Left hindlimb (tissue), 1 donor: ENCODE results near the gene KLC4.
A peak's percentile ranks its signal among the peaks of the same experiment; 100 is the strongest.

ENCODE experiments used
- DNase-seq: peaks from one replicate; pipeline ENCODE4 v3.0.0-alpha.2; 2018

KLC4 gene

DNA sequence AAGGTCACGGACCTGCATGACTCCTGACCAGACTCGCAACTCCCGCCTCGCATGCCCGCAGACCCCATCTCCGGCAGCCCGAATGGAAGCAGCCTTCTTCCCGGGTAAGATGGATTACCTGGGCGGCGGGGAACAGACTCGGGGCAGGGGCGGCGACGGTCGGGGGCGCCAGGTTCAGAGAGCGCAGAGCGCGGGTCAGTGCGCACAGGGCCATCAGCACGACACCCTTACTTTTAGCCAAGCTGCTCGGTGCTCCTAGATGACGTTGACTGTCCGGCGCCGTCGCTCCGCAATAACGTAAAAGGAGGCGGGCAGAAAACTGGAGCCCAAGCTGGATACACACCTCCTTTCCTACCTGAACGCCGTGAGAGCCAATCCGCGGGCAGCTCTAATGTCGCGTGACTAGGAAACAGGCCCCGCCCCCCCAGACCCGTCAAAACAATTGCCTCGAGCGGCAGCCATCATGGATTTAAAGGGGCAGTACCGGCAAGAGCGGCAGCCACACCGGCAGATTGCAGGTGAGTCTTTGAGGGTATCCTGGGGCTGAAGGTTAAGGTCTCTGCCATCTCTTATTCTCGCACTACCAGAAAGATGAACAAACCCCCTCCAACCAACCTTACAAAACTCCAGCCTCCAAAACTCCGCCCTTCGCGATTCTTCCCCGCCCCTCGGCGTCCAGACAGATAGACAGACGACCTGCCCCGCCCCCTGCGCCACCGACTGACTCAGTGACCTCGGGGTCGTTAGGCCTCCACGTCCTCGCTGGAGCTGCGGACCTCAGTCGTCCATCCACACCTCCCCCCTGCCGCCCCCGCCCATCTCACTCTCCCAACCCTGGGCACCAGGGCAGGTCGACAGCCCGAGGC lies at the start of gene KLC4, which contains the start of gene MRPL2:
KLC4 (plus strand) TSS at position 464 of the 866 bp plus-strand sequence. CDS start 1,705 bp downstream, outside the sequence.
MRPL2 (minus strand) TSS at position 267 of the 866 bp plus-strand sequence; CDS start at position 214, 53 bp downstream.
- peak; percentile 99 for DNase-seq

DNA sequence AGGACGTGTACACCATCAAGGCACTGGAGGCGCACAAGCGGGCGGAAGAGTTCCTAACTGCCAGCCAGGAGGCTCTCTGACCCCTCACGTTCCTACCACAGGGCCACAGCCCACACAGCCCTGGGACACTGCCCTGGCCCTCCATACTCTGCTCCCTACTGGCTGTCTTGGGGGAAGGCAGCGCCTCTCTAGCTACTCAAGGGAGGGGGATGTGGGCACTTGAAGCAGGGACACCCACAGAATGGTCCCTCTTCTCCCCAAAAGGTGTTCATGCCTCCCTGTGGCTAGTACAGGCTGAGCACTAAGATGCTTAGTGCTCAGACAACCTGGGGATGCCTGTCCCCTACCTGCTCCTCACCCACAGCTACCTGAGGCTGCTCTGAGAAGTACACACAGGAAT lies 48.2 kb upstream of the KLC4 start:
- no peak for DNase-seq

- no peak for DNase-seq
Observed at GRCh38 chr6:43012364-43012763, 47.1 kb upstream of the KLC4 start.

DNA sequence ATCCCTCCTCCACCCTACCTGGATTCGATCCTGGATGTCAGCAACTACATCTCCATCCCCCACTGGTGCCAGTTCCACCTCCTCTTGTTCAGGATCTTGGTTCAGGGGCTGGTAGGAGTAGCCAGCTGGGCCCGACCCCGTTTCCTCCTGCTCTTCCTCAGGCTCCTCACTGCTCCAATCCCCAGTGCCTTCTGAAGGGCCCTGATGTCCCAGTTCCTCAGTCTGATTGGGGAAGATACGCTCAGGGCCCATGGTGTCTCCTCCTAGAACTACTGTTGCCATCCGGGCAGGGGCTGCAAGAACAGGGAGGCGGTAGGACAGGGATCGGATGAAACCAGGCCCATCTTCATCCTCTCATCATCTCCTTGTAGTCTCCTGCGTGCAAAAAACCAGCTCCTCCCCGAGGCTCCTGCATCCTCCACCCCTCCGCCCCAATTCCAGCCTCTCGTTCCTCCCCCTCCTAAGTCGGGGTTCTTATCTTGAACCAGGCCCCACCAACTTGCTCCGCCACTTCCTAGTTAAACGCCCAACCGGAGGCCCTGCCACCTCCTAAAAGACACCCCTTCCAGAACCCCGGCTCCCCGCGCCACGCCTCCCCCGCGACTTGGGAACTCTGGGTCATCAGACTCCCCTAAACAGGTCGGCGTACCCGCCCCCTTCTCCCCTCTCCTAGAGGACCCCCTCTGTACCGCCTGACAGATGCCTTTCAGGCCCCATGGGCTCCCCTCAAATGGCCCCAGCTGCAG lies 46.2 kb upstream of the KLC4 start:
- DNase-seq, result no peak

GRCh38 chr6:43013843-43014433 lies 45.5 kb upstream of the KLC4 start, which contains the start of the genes KLHDC3 and MEA1:
KLHDC3 (plus strand) TSS chr6:43014249; CDS start chr6:43017193, 2,944 bp downstream.
MEA1 (minus strand) TSS chr6:43013946; CDS start chr6:43013813, 133 bp downstream.
- peak; percentile 100 for DNase-seq

DNA sequence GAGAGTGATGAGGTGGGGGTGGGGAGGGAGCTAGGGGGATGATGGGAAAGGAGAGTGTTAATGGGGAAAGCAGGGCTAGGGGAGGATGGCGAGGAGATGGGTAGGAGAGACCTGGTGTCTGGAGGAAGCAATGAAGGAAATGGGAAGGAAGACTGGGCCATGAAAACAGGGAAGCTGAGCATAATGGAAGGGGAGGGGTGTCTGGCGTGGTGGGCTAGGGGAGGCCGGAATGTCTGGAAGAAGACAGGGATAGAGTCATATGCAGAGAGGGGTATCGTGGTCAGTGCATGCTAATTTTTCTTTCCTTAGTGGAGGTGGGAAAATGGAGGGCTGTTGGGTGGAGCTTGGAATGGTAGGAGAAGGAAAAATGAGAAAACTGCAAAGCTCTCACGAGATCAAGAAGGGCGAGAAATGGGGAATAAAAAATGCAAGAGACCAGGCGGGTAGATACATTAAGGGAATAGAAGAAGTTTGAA lies 45.0 kb upstream of the KLC4 start:
- DNase-seq, result no peak

GRCh38 chr6:43016176-43016942 lies 43.1 kb upstream of the KLC4 start:
- DNase-seq, result no peak

DNA sequence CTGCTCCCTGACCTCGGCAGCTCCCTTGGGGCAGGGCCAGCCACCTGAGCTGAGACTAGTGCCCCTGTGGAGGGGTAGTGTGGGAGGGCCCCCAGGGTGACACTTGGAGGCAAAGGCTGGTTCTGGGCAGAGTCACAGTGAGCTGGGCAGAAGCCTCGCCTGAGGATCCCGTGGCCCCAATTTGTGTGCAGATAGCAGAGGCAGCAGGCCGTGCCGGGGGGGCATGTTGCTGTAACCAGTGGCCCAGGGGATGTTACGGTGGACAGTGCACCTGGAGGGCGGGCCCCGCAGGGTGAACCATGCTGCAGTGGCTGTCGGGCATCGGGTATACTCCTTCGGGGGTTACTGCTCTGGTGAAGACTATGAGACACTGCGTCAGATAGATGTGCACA lies 42.5 kb upstream of the KLC4 start:
- no peak for DNase-seq

- DNase-seq, result no peak
Observed at GRCh38 chr6:43019152-43019551, 40.3 kb upstream of the KLC4 start.

DNA sequence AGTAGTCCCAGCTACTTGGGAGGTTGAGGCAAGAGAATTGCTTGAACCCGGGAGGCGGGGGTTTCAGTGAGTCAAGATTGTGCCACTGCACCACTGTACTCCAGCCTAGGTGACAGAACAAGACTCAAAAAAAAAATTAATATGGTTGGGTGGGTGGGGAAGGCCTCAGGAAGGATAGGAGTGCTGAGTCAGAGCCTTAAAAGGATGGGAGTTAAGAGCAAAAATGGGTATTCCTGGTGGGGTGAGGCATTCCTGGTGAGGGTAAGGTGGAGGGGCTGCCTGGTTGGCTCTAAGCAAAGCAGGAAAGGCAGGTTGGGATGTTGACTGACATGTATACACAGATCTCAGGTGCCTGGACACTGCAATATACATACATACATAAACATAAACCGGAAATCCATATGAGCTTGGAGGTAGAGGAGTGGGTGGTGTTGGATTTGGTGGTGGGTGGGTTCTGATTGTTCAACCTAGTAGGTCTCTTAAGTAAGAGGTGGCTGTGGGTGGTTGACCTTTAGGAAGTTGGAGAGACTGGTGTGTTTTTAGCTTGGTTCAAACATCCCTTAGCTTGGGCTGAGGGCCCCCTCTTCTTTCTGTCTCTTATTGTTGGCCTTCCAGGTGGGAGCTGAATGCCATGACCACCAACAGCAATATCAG lies 39.3 kb upstream of the KLC4 start:
- no peak for DNase-seq

- DNase-seq, result no peak
Observed at GRCh38 chr6:43020847-43021246, 38.6 kb upstream of the KLC4 start.

GRCh38 chr6:43021270-43022047 lies 38.0 kb upstream of the KLC4 start, which contains the start of gene RRP36:
RRP36 (plus strand) TSS chr6:43021623; CDS start chr6:43021655, 32 bp downstream.
- peak; percentile 87 for DNase-seq

- DNase-seq, result no peak
Observed at GRCh38 chr6:43024436-43024835, 35.0 kb upstream of the KLC4 start.

- DNase-seq, result no peak
Observed at GRCh38 chr6:43026365-43026764, 33.1 kb upstream of the KLC4 start.

- no peak for DNase-seq
Observed at GRCh38 chr6:43029120-43029519, 30.3 kb upstream of the KLC4 start.

GRCh38 chr6:43032326-43032725 lies 27.1 kb upstream of the KLC4 start:
- no peak for DNase-seq

- no peak for DNase-seq
Observed at GRCh38 chr6:43033496-43034189, 25.8 kb upstream of the KLC4 start.

DNA sequence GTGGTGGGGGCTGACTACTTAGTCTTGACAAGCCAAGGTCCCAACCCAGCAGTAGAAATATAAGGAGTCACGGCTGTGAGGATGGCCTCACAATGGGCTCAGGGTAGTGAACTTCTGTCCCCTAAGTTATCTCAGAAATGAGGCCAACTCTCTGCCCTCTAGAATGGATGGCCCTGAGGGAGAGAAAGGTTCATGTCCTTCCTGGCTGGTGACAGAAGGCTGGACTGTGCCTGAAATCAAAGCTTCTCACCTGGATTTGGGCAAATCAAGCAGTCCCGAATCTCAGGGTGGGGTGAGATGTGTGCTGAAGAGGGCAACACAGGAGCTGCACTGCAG lies 25.3 kb upstream of the KLC4 start:
- DNase-seq, result no peak

DNA sequence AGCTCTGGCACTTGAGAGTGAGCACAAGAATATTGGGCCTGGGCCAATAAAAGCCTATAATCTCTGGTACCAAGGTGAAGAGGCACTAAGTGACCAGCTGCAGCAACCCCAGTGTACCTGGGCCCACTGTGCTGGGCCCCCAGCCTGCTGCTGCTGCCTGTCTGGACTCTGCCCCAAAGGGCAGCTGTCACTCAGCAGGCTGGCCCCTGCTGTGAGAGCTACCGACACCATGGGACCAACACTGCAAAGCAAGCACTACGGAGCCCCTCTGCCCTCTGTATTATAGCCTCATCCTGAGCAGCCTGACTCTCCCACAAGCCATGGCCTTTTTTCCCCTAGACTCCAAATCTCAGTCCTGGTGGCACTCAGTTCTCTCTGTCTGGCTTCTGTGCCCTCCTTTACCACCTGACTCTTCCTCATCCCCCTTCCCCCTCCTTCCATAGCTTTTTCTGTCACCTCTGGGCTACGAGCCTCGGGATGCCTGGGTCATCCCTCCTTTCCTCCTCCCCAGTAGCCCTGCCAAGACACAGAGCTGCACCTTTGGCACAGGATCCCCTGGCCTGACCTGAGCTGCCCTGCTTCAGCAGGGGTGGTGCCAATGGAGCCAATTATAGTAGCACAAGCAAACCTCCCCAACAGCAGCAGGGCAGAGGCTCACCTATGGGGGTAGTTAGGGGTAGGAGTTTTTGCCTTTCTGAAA lies 23.8 kb upstream of the KLC4 start:
- no peak for DNase-seq

- no peak for DNase-seq
Observed at GRCh38 chr6:43036712-43037111, 22.7 kb upstream of the KLC4 start.
